ES-I3 (cell line): ENCODE results near the gene PEX1.
"Not testable (repeated sequence)": the region's sequence is repeated elsewhere in the genome, so short reads cannot be mapped to it uniquely, and the experiment has no call there.

Experiments used
- H3K36me3 ChIP-seq: 2 replicates; pipeline ENCODE4 v1.6.1; 2013; ENCODE audit warnings: mild to moderate bottlenecking, low read length, control low read depth, moderate library complexity; ENCODE audit not compliant: insufficient read depth
- H3K4me1 ChIP-seq: 2 replicates; pipeline ENCODE4 v1.6.1; 2013; ENCODE audit warnings: mild to moderate bottlenecking, control low read depth, low read length; ENCODE audit not compliant: insufficient read depth
- H3K9ac ChIP-seq: 2 replicates; pipeline ENCODE4 v1.6.1; 2013; ENCODE audit warnings: low read depth, mild to moderate bottlenecking, low read length, moderate library complexity
- H3K9me3 ChIP-seq: 2 replicates; pipeline ENCODE4 v1.6.1; 2013; ENCODE audit warnings: mild to moderate bottlenecking, low read length, moderate library complexity; ENCODE audit not compliant: control insufficient read depth, insufficient read depth

The PEX1 gene

GRCh38 chr7:92528188-92528957 lies at the start of gene PEX1, which contains the start of gene RBM48:
TSS of gene PEX1 (minus strand) at chr7:92528520. CDS start at chr7:92528435, 85 bp downstream.
TSS of gene RBM48 (plus strand) at chr7:92528795. CDS start at chr7:92528814, 19 bp downstream.
- peak within 1 kb of the TSS; percentile 96 for H3K9ac ChIP-seq
- H3K9me3 ChIP-seq: no peaks in the 10 kb centered on the region
- peaks cover 5% of the 10 kb centered on the region; the same call in 1 of the 2 replicates for H3K4me1 ChIP-seq
- H3K36me3 ChIP-seq: peaks cover 6% of the 10 kb centered on the region

- no peaks in the 10 kb centered on the region for H3K9me3 ChIP-seq
- H3K4me1 ChIP-seq: no peaks in the 10 kb centered on the region
- H3K9ac ChIP-seq: no peak overlapping the region
- H3K36me3 ChIP-seq: peaks cover 25% of the 10 kb centered on the region
These were observed 48.0 kb upstream of the PEX1 start for GRCh38 chr7:92576296-92576695.

GRCh38 chr7:92569137-92569536 lies 40.8 kb upstream of the PEX1 start:
- Histone ChIP-seq H3K36me3 (peaks cover 10% of the 10 kb centered on the region; the same call in 1 of the 2 replicates), H3K9me3 (no peaks in the 10 kb centered on the region), H3K4me1 (no peaks in the 10 kb centered on the region), H3K9ac (no peak overlapping the region)

GRCh38 chr7:92567460-92567859 lies 39.1 kb upstream of the PEX1 start:
- Histone ChIP-seq H3K36me3 (peaks cover 10% of the 10 kb centered on the region; the same call in 1 of the 2 replicates), H3K9me3 (no peaks in the 10 kb centered on the region), H3K9ac (no peak overlapping the region), H3K4me1 (0 out of 2 replicates have a peak, but pooled peaks cover 4% of the 10 kb centered on the region)

GRCh38 chr7:92563345-92563744 lies 35.0 kb upstream of the PEX1 start:
- H3K4me1 ChIP-seq: 0 out of 2 replicates have a peak, but pooled peaks cover 4% of the 10 kb centered on the region
- H3K9me3 ChIP-seq: no peaks in the 10 kb centered on the region
- H3K9ac ChIP-seq: no peak overlapping the region
- no peaks in the 10 kb centered on the region; the same call in 1 of the 2 replicates for H3K36me3 ChIP-seq

- H3K9ac ChIP-seq: no peak overlapping the region
- 0 out of 2 replicates have a peak, but pooled peaks cover 4% of the 10 kb centered on the region for H3K4me1 ChIP-seq
- no peaks in the 10 kb centered on the region for H3K9me3 ChIP-seq
- H3K36me3 ChIP-seq: no peaks in the 10 kb centered on the region
These were observed 32.3 kb upstream of the PEX1 start for GRCh38 chr7:92560602-92561001.

- Histone ChIP-seq H3K9me3 (no peaks in the 10 kb centered on the region), H3K36me3 (no peaks in the 10 kb centered on the region), H3K4me1 (no peaks in the 10 kb centered on the region), H3K9ac (no peak overlapping the region)
These were observed 29.6 kb upstream of the PEX1 start for GRCh38 chr7:92557808-92558362.

- H3K4me1 ChIP-seq: no peaks in the 10 kb centered on the region
- H3K9ac ChIP-seq: no peak overlapping the region
- H3K9me3 ChIP-seq: no peaks in the 10 kb centered on the region
- H3K36me3 ChIP-seq: no peaks in the 10 kb centered on the region
These were observed 28.9 kb upstream of the PEX1 start for GRCh38 chr7:92557249-92557648.

GRCh38 chr7:92550194-92550593 lies 21.9 kb upstream of the PEX1 start:
- Histone ChIP-seq H3K36me3 (no peaks in the 10 kb centered on the region), H3K4me1 (no peaks in the 10 kb centered on the region), H3K9ac (no peak overlapping the region), H3K9me3 (no peaks in the 10 kb centered on the region)

- H3K9ac ChIP-seq: no peak overlapping the region
- H3K9me3 ChIP-seq: no peaks in the 10 kb centered on the region
- no peaks in the 10 kb centered on the region for H3K4me1 ChIP-seq
- H3K36me3 ChIP-seq: no peaks in the 10 kb centered on the region
These were observed 19.3 kb upstream of the PEX1 start for GRCh38 chr7:92547579-92547978.

GRCh38 chr7:92546856-92547497 lies 18.7 kb upstream of the PEX1 start:
- H3K36me3 ChIP-seq: no peaks in the 10 kb centered on the region
- H3K4me1 ChIP-seq: no peaks in the 10 kb centered on the region
- no peaks in the 10 kb centered on the region for H3K9me3 ChIP-seq
- H3K9ac ChIP-seq: no peak overlapping the region

GRCh38 chr7:92545116-92545515 lies 16.8 kb upstream of the PEX1 start:
- not testable (repeated sequence) for H3K4me1 ChIP-seq, H3K36me3 ChIP-seq, H3K9me3 ChIP-seq, H3K9ac ChIP-seq

GRCh38 chr7:92543542-92543941 lies 15.2 kb upstream of the PEX1 start:
- H3K9me3 ChIP-seq, H3K4me1 ChIP-seq, H3K9ac ChIP-seq, H3K36me3 ChIP-seq: not testable (repeated sequence)

GRCh38 chr7:92534572-92534971 lies 6.3 kb upstream of the PEX1 start:
- Histone ChIP-seq H3K4me1 (no peaks in the 10 kb centered on the region), H3K9me3 (no peaks in the 10 kb centered on the region), H3K9ac (no peak overlapping the region), H3K36me3 (peaks cover 12% of the 10 kb centered on the region)

- H3K9me3 ChIP-seq: no peaks in the 10 kb centered on the region
- peaks cover 5% of the 10 kb centered on the region; the same call in 1 of the 2 replicates for H3K4me1 ChIP-seq
- peak overlapping the region; percentile 96 for H3K9ac ChIP-seq
- H3K36me3 ChIP-seq: peaks cover 6% of the 10 kb centered on the region
These were observed 591 bp upstream of the PEX1 start for GRCh38 chr7:92528958-92529264.
